Loucy (cell line): ENCODE measurements around the gene ATG16L2.

ENCODE experiments used
- EZH2phosphoT487 ChIP-seq: fragments of 200-600 bp; IDR thresholded peaks from 2 replicates; pipeline ENCODE4 v1.6.1; 2018; ENCODE audit warnings: antibody characterized with exemption, mild to moderate bottlenecking, moderate library complexity, borderline replicate concordance
- TF ChIP-seq, protein P1 (sequence below): fragments of 200-600 bp; sonication (generic); conservative IDR thresholded peaks from 2 replicates; pipeline ENCODE4 v1.5.1; 2014; ENCODE audit warnings: mild to moderate bottlenecking, antibody characterized with exemption, low read length

DNA sequence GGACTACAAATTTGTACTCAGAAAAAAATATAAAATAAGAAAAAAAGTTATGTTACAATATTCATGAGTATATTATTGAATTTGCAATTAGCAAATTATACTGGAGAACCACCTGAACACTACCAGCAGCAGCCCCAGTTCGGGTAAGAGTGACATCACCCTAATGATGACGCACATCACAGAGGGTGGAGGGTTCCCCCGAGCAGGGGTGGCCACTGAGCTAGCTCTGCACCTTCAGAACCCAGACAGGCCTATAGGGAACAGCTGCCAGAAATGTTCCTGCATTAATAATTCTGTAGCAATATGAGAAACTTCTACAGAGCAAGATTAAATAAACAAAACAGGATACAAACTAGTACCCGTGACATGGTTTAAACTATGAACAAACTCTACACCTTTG lies 44.5 kb upstream of the ATG16L2 start:
- TF ChIP-seq, protein P1, sequence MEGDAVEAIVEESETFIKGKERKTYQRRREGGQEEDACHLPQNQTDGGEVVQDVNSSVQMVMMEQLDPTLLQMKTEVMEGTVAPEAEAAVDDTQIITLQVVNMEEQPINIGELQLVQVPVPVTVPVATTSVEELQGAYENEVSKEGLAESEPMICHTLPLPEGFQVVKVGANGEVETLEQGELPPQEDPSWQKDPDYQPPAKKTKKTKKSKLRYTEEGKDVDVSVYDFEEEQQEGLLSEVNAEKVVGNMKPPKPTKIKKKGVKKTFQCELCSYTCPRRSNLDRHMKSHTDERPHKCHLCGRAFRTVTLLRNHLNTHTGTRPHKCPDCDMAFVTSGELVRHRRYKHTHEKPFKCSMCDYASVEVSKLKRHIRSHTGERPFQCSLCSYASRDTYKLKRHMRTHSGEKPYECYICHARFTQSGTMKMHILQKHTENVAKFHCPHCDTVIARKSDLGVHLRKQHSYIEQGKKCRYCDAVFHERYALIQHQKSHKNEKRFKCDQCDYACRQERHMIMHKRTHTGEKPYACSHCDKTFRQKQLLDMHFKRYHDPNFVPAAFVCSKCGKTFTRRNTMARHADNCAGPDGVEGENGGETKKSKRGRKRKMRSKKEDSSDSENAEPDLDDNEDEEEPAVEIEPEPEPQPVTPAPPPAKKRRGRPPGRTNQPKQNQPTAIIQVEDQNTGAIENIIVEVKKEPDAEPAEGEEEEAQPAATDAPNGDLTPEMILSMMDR: no peak
- TF ChIP-seq EZH2phosphoT487: no peak
